BJ (cell line): ENCODE data around the gene HMGB3. TPM values are rescaled to one million over a fixed set of nuclear protein-coding genes. Genes with fewer than 3 reads are reported as not detected.

Source experiments
- CTCF ChIA-PET: fragments of 350-600 bp; formaldehyde crosslinking; extraction: SDS; loops from one replicate; lab custom pipeline; 2021; ENCODE audit warnings: antibody characterized with exemption, inconsistent platforms; lab: Yijun Ruan, JAX
- POLR2A ChIA-PET: fragments of 300-600 bp; sonication (Branson Sonifier 250); formaldehyde crosslinking; extraction: SDS; loops from one replicate; lab custom pipeline; 2021; ENCODE audit warnings: antibody characterized with exemption; lab: Charles Lee
- DNase-seq: peaks from one replicate; pipeline ENCODE4 v3.0.0-alpha.2; 2011; ENCODE audit warnings: low read depth
- H3K27me3 ChIP-seq: 2 replicates; pipeline ENCODE4 v1.6.0; 2011; ENCODE audit warnings: low read length; ENCODE audit not compliant: control insufficient read depth, insufficient read depth
- H3K36me3 ChIP-seq: 2 replicates; pipeline ENCODE4 v1.5.1; 2011; ENCODE audit warnings: low read length; ENCODE audit not compliant: control insufficient read depth, insufficient read depth
- H3K4me3 ChIP-seq: 2 replicates; pipeline ENCODE4 v1.5.1; 2011; ENCODE audit warnings: low read depth, mild to moderate bottlenecking, control low read depth, low read length
- CTCF ChIP-seq: IDR thresholded peaks from 2 replicates; pipeline ENCODE4 v1.5.1; 2011; ENCODE audit warnings: low read depth, mild to moderate bottlenecking, control low read depth, inconsistent platforms, low read length, moderate library complexity; ENCODE audit not compliant: insufficient read depth
- polyA plus RNA-seq: library from polyadenylated mRNA; depleted of rRNA; stranded (reverse); fragments of >200 nt; gene quantifications from 2 replicates; pipeline ENCODE4 v1.2.3, GENCODE V29; 2011

Gene HMGB3
- polyA plus RNA-seq, 1 experiment, result 8.1 TPM

- DNase-seq, result no peak
- ChIA-PET CTCF (interaction anchor here (1.5 to 5.6 kb wide), 2 partner anchors 232 to 234 kb away, joined by 3 to 22 read pairs; no protein-coding TSS in a partner anchor), POLR2A (no interaction called here)
- H3K27me3 ChIP-seq, result no peaks in the 10 kb centered on the region
- no peaks in the 10 kb centered on the region for H3K36me3 ChIP-seq
- no peak for TF ChIP-seq CTCF
- no peak overlapping the region for H3K4me3 ChIP-seq
These were observed 20.9 kb downstream of the HMGB3 start for GRCh38 chrX:151004085-151004484.

- POLR2A ChIA-PET, result no interaction called here
- no peaks in the 10 kb centered on the region for H3K27me3 ChIP-seq
- DNase-seq, result no peak
- H3K36me3 ChIP-seq, result no peaks in the 10 kb centered on the region
- TF ChIP-seq CTCF, result no peak
- CTCF ChIA-PET, result interaction anchor here (5.6 kb wide), 1 partner anchor 234 kb away, joined by 22 read pairs; no protein-coding TSS in a partner anchor
- H3K4me3 ChIP-seq, result no peak overlapping the region
These were observed 23.4 kb downstream of the HMGB3 start for GRCh38 chrX:151006410-151007109.

GRCh38 chrX:151009582-151009981 lies 26.4 kb downstream of the HMGB3 start:
- ChIA-PET POLR2A (no interaction called here), CTCF (no interaction called here)
- no peak overlapping the region for H3K4me3 ChIP-seq
- H3K27me3 ChIP-seq, result no peaks in the 10 kb centered on the region
- no peaks in the 10 kb centered on the region for H3K36me3 ChIP-seq
- no peak for TF ChIP-seq CTCF
- no peak for DNase-seq

- POLR2A ChIA-PET, result no interaction called here
- no peak overlapping the region for H3K4me3 ChIP-seq
- no peak for TF ChIP-seq CTCF
- no peaks in the 10 kb centered on the region for H3K36me3 ChIP-seq
- CTCF ChIA-PET, result no interaction called here
- no peak for DNase-seq
- no peaks in the 10 kb centered on the region for H3K27me3 ChIP-seq
These were observed 30.1 kb downstream of the HMGB3 start for GRCh38 chrX:151013164-151013743.

- ChIA-PET POLR2A (no interaction called here), CTCF (no interaction called here)
- Histone ChIP-seq H3K27me3 (no peaks in the 10 kb centered on the region), H3K36me3 (no peaks in the 10 kb centered on the region), H3K4me3 (no peak overlapping the region)
- no peak for TF ChIP-seq CTCF
- DNase-seq, result no peak
These were observed 32.5 kb downstream of the HMGB3 start for GRCh38 chrX:151015684-151016083.
